Effector memory CD8-positive, alpha-beta T cell (primary cell): ENCODE data around the gene INAVA.
"Not testable (repeated sequence)": the region's sequence is repeated elsewhere in the genome, so short reads cannot be mapped to it uniquely, and the experiment has no call there.

Experiments used
- ATAC-seq: fragments of 150-1000 bp; cut with Tn5 transposase; replicated peaks from 2 replicates; pipeline ENCODE4 v1.10.0; 2021; ENCODE audit warnings: mild to moderate bottlenecking, moderate library complexity
- DNase-seq, 3 experiments: peaks; one replicate each; pipeline ENCODE4 v3.0.0; 2021
- H3K27ac Mint-ChIP-seq, 2 donors: one replicate each; pipeline ENCODE4 v1.8.0; 2022; ENCODE audit warnings: mild to moderate bottlenecking in 2 of 2, mixed read lengths in 2 of 2, moderate library complexity in 2 of 2
- H3K27me3 Mint-ChIP-seq, 2 donors: one replicate each; pipeline ENCODE4 v1.8.0; 2022; ENCODE audit warnings: mixed read lengths in 2 of 2
- H3K36me3 Mint-ChIP-seq: one replicate; pipeline ENCODE4 v1.8.0; 2022; ENCODE audit warnings: mild to moderate bottlenecking, moderate library complexity, mixed read lengths; ENCODE audit not compliant: insufficient read depth
- H3K4me1 Mint-ChIP-seq, 2 donors: one replicate each; pipeline ENCODE4 v1.8.0; 2022; ENCODE audit warnings: low read depth in 2 of 2, mixed read lengths in 2 of 2
- H3K4me3 Mint-ChIP-seq, 2 donors: one replicate each; pipeline ENCODE4 v1.8.0; 2022; ENCODE audit warnings: mild to moderate bottlenecking in 2 of 2, mixed read lengths in 2 of 2, moderate library complexity in 2 of 2
- H3K9me3 Mint-ChIP-seq, 2 donors: one replicate each; pipeline ENCODE4 v1.8.0; 2022; ENCODE audit warnings: mixed read lengths in 2 of 2

The INAVA gene

GRCh38 chr1:200906491-200906890, 11.8 kb downstream of the INAVA start:
- ATAC-seq, result no peak
- no peak overlapping the region for H3K27ac Mint-ChIP-seq
- no peak overlapping the region for H3K4me3 Mint-ChIP-seq
- no peaks in the 10 kb centered on the region for H3K9me3 Mint-ChIP-seq
- no peaks in the 10 kb centered on the region for H3K36me3 Mint-ChIP-seq
- H3K27me3 Mint-ChIP-seq, result peaks cover 10 to 44% of the 10 kb centered on the region in 2 donors
- H3K4me1 Mint-ChIP-seq, result peaks cover 9 to 11% of the 10 kb centered on the region in 2 donors
- no peak for DNase-seq

- H3K27me3 Mint-ChIP-seq, result peaks cover 10 to 34% of the 10 kb centered on the region in 2 donors
- H3K36me3 Mint-ChIP-seq, result no peaks in the 10 kb centered on the region
- H3K9me3 Mint-ChIP-seq, result no peaks in the 10 kb centered on the region
- no peak overlapping the region for H3K4me3 Mint-ChIP-seq
- ATAC-seq (no peak), DNase-seq (no peak)
- H3K4me1 Mint-ChIP-seq, result peaks cover 9 to 10% of the 10 kb centered on the region in 2 donors
- peak overlapping the region in 1 of 2 donors; percentile 13 for H3K27ac Mint-ChIP-seq
These were observed 13.0 kb downstream of the INAVA start for GRCh38 chr1:200907611-200908097.

- DNase-seq (no peak), ATAC-seq (no peak)
- no peaks in the 10 kb centered on the region for H3K36me3 Mint-ChIP-seq
- peaks cover 10 to 31% of the 10 kb centered on the region in 2 donors for H3K27me3 Mint-ChIP-seq
- H3K4me3 Mint-ChIP-seq, result no peak overlapping the region
- H3K4me1 Mint-ChIP-seq, result peaks cover 9 to 10% of the 10 kb centered on the region in 2 donors
- no peaks in the 10 kb centered on the region for H3K9me3 Mint-ChIP-seq
- H3K27ac Mint-ChIP-seq, result peak overlapping the region in 1 of 2 donors; percentile 13
These were observed 13.6 kb downstream of the INAVA start for GRCh38 chr1:200908191-200908868.

- Mint-ChIP-seq H3K4me1 (peaks cover 9 to 10% of the 10 kb centered on the region in 2 donors), H3K36me3 (no peaks in the 10 kb centered on the region), H3K4me3 (no peak overlapping the region), H3K9me3 (no peaks in the 10 kb centered on the region), H3K27ac (no peak overlapping the region), H3K27me3 (peaks cover 10 to 31% of the 10 kb centered on the region in 2 donors)
- no peak for ATAC-seq
- no peak for DNase-seq
These were observed 14.4 kb downstream of the INAVA start for GRCh38 chr1:200909071-200909470.

GRCh38 chr1:200909757-200910239, 15.1 kb downstream of the INAVA start:
- peaks cover 9 to 10% of the 10 kb centered on the region in 2 donors for H3K4me1 Mint-ChIP-seq
- ATAC-seq (no peak), DNase-seq (no peak)
- H3K36me3 Mint-ChIP-seq, result no peaks in the 10 kb centered on the region
- H3K27me3 Mint-ChIP-seq, result peaks cover 10 to 31% of the 10 kb centered on the region in 2 donors
- H3K9me3 Mint-ChIP-seq, result no peaks in the 10 kb centered on the region
- no peak overlapping the region for H3K27ac Mint-ChIP-seq
- no peak overlapping the region for H3K4me3 Mint-ChIP-seq

GRCh38 chr1:200911361-200911760, 16.7 kb downstream of the INAVA start:
- H3K36me3 Mint-ChIP-seq, result no peaks in the 10 kb centered on the region
- H3K27ac Mint-ChIP-seq, result no peak overlapping the region
- ATAC-seq (no peak), DNase-seq (no peak)
- peaks cover 10 to 31% of the 10 kb centered on the region in 2 donors for H3K27me3 Mint-ChIP-seq
- H3K4me1 Mint-ChIP-seq, result peaks cover 0 to 6% of the 10 kb centered on the region in 2 donors
- H3K4me3 Mint-ChIP-seq, result no peak overlapping the region
- H3K9me3 Mint-ChIP-seq, result no peaks in the 10 kb centered on the region

GRCh38 chr1:200911936-200912335, 17.2 kb downstream of the INAVA start:
- H3K4me1 Mint-ChIP-seq, H3K27ac Mint-ChIP-seq, DNase-seq, ATAC-seq, H3K4me3 Mint-ChIP-seq, H3K9me3 Mint-ChIP-seq, H3K36me3 Mint-ChIP-seq: not testable (repeated sequence)
- peaks cover 10 to 31% of the 10 kb centered on the region in 2 donors for H3K27me3 Mint-ChIP-seq

GRCh38 chr1:200912737-200913407, 18.2 kb downstream of the INAVA start:
- H3K4me1 Mint-ChIP-seq, result peaks cover 0 to 4% of the 10 kb centered on the region in 2 donors
- no peaks in the 10 kb centered on the region for H3K36me3 Mint-ChIP-seq
- H3K27ac Mint-ChIP-seq, result no peak overlapping the region
- H3K4me3 Mint-ChIP-seq, result no peak overlapping the region
- DNase-seq (no peak), ATAC-seq (no peak)
- H3K9me3 Mint-ChIP-seq, result no peaks in the 10 kb centered on the region
- peaks cover 7 to 24% of the 10 kb centered on the region in 2 donors for H3K27me3 Mint-ChIP-seq

- Mint-ChIP-seq H3K27ac (peak overlapping the region in 1 of 2 donors; percentile 76), H3K4me3 (no peak overlapping the region), H3K27me3 (peaks cover 0 to 13% of the 10 kb centered on the region in 2 donors), H3K4me1 (no peaks in the 10 kb centered on the region), H3K9me3 (no peaks in the 10 kb centered on the region), H3K36me3 (peaks cover 4% of the 10 kb centered on the region)
- ATAC-seq (no peak), DNase-seq (no peak)
These were observed 21.5 kb downstream of the INAVA start for GRCh38 chr1:200916152-200916551.

GRCh38 chr1:200916681-200917080, 22.0 kb downstream of the INAVA start:
- no peak for ATAC-seq
- Mint-ChIP-seq H3K9me3 (no peaks in the 10 kb centered on the region), H3K4me3 (no peak overlapping the region), H3K4me1 (no peaks in the 10 kb centered on the region), H3K27me3 (peaks cover 0 to 13% of the 10 kb centered on the region in 2 donors), H3K36me3 (peaks cover 4% of the 10 kb centered on the region), H3K27ac (peak overlapping the region in 1 of 2 donors; percentile 76)
- DNase-seq, result no peak

GRCh38 chr1:200917291-200917817, 22.7 kb downstream of the INAVA start:
- Mint-ChIP-seq H3K27ac (no peak overlapping the region), H3K36me3 (peaks cover 4% of the 10 kb centered on the region), H3K4me3 (no peak overlapping the region), H3K27me3 (peaks cover 0 to 19% of the 10 kb centered on the region in 2 donors), H3K9me3 (no peaks in the 10 kb centered on the region), H3K4me1 (no peaks in the 10 kb centered on the region)
- DNase-seq (no peak), ATAC-seq (no peak)

GRCh38 chr1:200918006-200918405, 23.3 kb downstream of the INAVA start:
- Mint-ChIP-seq H3K27me3 (peaks cover 0 to 19% of the 10 kb centered on the region in 2 donors), H3K4me1 (no peaks in the 10 kb centered on the region), H3K4me3 (no peak overlapping the region), H3K27ac (no peak overlapping the region), H3K36me3 (peaks cover 4% of the 10 kb centered on the region), H3K9me3 (no peaks in the 10 kb centered on the region)
- DNase-seq (no peak), ATAC-seq (no peak)

GRCh38 chr1:200919386-200919785, 24.7 kb downstream of the INAVA start:
- H3K9me3 Mint-ChIP-seq, result no peaks in the 10 kb centered on the region
- H3K27me3 Mint-ChIP-seq, result peaks cover 0 to 19% of the 10 kb centered on the region in 2 donors
- no peak overlapping the region for H3K27ac Mint-ChIP-seq
- ATAC-seq, result no peak
- no peak for DNase-seq
- H3K4me3 Mint-ChIP-seq, result no peak overlapping the region
- H3K36me3 Mint-ChIP-seq, result peaks cover 4% of the 10 kb centered on the region
- H3K4me1 Mint-ChIP-seq, result no peaks in the 10 kb centered on the region
